ENCODE data around the gene FKBP9. TPM values are rescaled to one million over a fixed set of nuclear protein-coding genes. Genes with fewer than 3 reads are reported as not detected.

FKBP9 gene
- polyA plus RNA-seq, 2 of the 4 experiments (the other 2 are of a cell fraction), result 112 to 140 TPM

DNA sequence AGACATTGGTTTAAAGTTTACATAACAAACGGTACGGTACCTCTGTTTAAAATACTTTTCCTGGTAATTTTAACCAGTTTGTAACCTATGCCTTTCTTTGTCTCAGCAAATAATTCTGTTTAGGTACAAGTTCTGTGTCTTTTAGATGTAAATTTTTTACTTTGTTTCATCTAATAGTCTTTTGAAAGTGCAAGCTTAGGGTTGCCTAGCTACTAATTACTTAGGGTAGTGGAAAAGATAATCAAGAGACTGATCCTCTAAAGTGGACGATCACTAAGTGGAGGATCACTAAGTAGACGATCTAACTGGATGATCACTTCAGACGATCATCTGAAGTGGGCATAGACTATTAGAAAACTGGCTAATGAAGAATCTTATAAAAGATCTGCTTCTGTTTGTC lies 16.1 kb upstream of the FKBP9 start (continued):
- TF ChIP-seq, protein P1, sequence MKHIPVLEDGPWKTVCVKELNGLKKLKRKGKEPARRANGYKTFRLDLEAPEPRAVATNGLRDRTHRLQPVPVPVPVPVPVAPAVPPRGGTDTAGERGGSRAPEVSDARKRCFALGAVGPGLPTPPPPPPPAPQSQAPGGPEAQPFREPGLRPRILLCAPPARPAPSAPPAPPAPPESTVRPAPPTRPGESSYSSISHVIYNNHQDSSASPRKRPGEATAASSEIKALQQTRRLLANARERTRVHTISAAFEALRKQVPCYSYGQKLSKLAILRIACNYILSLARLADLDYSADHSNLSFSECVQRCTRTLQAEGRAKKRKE (CRISPR knock-in tag; IDR thresholded peaks at IDR 0.05; ENCODE audit: low read depth), result no peak
- TF ChIP-seq, protein P2, sequence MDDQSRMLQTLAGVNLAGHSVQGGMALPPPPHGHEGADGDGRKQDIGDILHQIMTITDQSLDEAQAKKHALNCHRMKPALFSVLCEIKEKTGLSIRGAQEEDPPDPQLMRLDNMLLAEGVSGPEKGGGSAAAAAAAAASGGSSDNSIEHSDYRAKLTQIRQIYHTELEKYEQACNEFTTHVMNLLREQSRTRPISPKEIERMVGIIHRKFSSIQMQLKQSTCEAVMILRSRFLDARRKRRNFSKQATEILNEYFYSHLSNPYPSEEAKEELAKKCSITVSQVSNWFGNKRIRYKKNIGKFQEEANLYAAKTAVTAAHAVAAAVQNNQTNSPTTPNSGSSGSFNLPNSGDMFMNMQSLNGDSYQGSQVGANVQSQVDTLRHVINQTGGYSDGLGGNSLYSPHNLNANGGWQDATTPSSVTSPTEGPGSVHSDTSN (IDR thresholded peaks at IDR 0.05), result no peak

DNA sequence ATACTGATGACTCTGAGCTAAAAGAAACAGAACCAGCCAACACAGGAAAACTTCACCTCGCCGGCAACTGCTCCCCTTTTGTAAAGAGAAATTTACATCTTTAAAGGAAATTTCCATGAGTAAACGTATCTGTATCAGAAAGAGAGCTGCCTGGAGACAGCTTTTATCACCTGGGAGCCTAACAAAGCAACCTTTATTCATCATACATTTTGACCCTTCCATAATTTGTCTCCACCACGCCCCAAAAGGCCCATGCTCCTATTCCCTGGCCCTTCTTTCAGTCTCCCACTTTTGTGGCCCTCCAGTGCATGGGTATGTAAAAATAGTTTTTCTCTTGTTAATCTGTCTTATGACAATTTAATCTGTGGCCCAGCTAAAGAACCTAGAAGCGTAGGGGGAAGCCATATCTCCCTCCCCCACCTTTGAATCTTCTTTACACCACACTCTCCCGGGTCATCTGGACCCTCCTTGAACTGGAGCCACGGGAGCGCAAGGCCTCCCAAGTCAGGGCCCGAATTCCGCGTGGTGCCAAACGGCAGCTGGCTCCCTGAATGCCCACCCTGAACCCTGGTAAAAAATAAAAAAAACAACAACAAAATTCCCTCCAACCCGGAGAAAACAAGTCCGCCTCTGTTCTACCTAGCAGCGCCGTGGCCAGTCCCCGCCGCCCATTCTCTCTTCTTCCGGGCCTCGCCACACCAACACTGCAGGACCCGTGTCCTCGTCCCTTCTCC lies 15.4 kb upstream of the FKBP9 start:
- FAIRE-seq (no peak), ATAC-seq (peak; percentile 26 to 65; a peak in 5 of 6 replicates), DNase-seq (ENCODE audit: low read depth in 1 of 2, low spot score in 1 of 2) (no peak)
- peak overlapping the region; percentile 70 for H3K4me2 ChIP-seq
- CTCF ChIA-PET, result interaction anchor here (0.9 to 1.7 kb wide), 8 partner anchors 8 to 248 kb away, joined by 3 to 10 read pairs (median 4); partner anchors contain the start of gene FKBP9
- H3K4me3 ChIP-seq, result peak overlapping the region; percentile 84
- no peak for TF ChIP-seq PHF8 (IDR thresholded peaks at IDR 0.05; ENCODE audit: borderline replicate concordance, low read depth)
- TF ChIP-seq CHD2 (IDR thresholded peaks at IDR 0.05; ENCODE audit: low read length, partially characterized antibody), result no peak
- no peak for TF ChIP-seq ESRRA (IDR thresholded peaks at IDR 0.05; ENCODE audit: borderline replicate concordance, low read length)
- no peak for TF ChIP-seq POLR2AphosphoS2 (conservative IDR thresholded peaks at IDR 0.05; ENCODE audit: low read length)
- TF ChIP-seq CEBPB (IDR thresholded peaks at IDR 0.05), result no peak
- TF ChIP-seq, protein P3, sequence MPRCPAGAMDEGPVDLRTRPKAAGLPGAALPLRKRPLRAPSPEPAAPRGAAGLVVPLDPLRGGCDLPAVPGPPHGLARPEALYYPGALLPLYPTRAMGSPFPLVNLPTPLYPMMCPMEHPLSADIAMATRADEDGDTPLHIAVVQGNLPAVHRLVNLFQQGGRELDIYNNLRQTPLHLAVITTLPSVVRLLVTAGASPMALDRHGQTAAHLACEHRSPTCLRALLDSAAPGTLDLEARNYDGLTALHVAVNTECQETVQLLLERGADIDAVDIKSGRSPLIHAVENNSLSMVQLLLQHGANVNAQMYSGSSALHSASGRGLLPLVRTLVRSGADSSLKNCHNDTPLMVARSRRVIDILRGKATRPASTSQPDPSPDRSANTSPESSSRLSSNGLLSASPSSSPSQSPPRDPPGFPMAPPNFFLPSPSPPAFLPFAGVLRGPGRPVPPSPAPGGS (IDR thresholded peaks at IDR 0.05), result no peak
- no peak for TF ChIP-seq HOXA7 (CRISPR knock-in tag; IDR thresholded peaks at IDR 0.05)
- TF ChIP-seq, protein P4, sequence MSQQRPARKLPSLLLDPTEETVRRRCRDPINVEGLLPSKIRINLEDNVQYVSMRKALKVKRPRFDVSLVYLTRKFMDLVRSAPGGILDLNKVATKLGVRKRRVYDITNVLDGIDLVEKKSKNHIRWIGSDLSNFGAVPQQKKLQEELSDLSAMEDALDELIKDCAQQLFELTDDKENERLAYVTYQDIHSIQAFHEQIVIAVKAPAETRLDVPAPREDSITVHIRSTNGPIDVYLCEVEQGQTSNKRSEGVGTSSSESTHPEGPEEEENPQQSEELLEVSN (IDR thresholded peaks at IDR 0.05; ENCODE audit: borderline replicate concordance, low read depth), result no peak
- H3K27ac ChIP-seq, result peak overlapping the region; percentile 96 to 98
- POLR2A ChIA-PET, result interaction anchor here (1.4 to 1.7 kb wide), 3 partner anchors 15 to 51 kb away, joined by 4 to 9 read pairs (median 4); partner anchors contain the start of genes FKBP9 and KBTBD2
- H3K9me3 ChIP-seq, result peaks cover 7% of the 10 kb centered on the region; the same call in 1 of the 3 replicates
- H3K4me1 ChIP-seq, result peaks cover 8% of the 10 kb centered on the region; the same call in 1 of the 3 replicates
- WGBS (ENCODE audit: missing lambda C conversion rate), result 9% methylated on average over 22 of the region's 22 CpGs

DNA sequence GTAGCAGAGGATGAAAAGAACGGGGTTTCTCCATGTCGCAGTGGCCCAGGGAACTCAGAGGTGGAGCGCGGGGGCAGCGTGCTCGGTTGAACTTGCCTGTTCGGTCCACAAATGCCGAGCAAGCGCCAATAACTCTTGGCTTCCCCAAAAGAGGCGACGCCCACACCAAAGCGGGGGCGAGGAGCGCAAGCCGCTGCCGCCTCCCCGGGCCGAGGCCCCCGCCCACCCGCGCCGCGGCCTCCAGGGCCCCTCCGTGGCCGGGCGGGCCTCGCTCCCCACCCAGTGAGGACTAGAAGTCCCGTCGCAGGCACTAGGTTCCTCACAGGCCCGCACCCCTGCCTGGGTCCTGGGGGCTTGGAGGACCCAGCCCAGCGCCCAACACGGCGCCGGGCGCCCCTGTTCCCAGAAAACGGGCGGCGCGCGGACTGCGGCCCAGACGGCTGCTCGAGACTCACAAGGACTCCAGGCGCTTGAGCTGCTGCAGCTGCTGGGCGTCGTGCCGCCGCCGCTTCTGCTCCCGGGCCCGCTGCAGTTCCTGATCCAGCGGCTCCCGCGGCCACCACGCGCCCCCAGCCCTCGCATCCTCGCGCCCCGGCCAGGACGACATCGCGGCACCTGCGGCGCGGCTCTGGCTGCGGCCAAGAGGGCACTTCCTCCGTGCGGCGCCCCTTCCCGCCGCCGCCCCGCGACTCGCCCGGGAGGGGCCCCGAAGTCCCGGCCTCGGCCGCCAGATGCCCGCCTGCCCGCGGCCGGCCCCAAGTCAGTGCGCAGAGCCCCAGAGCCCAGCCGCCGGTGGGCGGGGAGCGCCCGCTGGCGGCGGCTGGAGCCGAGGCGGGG lies 14.6 kb upstream of the FKBP9 start:
- peaks cover 7% of the 10 kb centered on the region; the same call in 1 of the 3 replicates for H3K9me3 ChIP-seq
- peak; percentile 96 to 97 for ATAC-seq
- CTCF ChIA-PET, result interaction anchor here (0.5 to 1.7 kb wide), 23 partner anchors 9 to 1565 kb away, joined by 3 to 10 read pairs (median 4); partner anchors contain the start of genes AVL9, FKBP9 and NT5C3A
- H3K4me2 ChIP-seq, result peak overlapping the region; percentile 70
- H3K4me1 ChIP-seq, result peaks cover 2% of the 10 kb centered on the region; the same call in 1 of the 3 replicates
- DNase-seq (ENCODE audit: low read depth in 1 of 2, low spot score in 1 of 2), result peak; percentile 81 to 89
- H3K4me3 ChIP-seq, result peak overlapping the region; percentile 84
- no peak for FAIRE-seq
- POLR2A ChIA-PET, result interaction anchor here (0.5 to 1.7 kb wide), 6 partner anchors 14 to 447 kb away, joined by 3 to 18 read pairs (median 4); partner anchors contain the start of genes AVL9, FKBP9 and NT5C3A
- H3K27ac ChIP-seq, result peak overlapping the region; percentile 96 to 98
- 20% methylated on average over 1 of the region's 95 CpGs for WGBS (ENCODE audit: missing lambda C conversion rate)
- TF ChIP-seq FOSL2 (IDR thresholded peaks at IDR 0.05) (no peak), FOSL2 (CRISPR knock-in tag; IDR thresholded peaks at IDR 0.05) (no peak), NPAS2 (CRISPR knock-in tag; IDR thresholded peaks at IDR 0.05; ENCODE audit: borderline replicate concordance) (no peak), ZC3H11A (IDR thresholded peaks at IDR 0.05) (no peak), MAFK (IDR thresholded peaks at IDR 0.05; ENCODE audit: partially characterized antibody) (no peak), JUNB (IDR thresholded peaks at IDR 0.05) (no peak), SREBF2 (IDR thresholded peaks at IDR 0.05) (no peak), HDAC2 (IDR thresholded peaks at IDR 0.05) (no peak), KDM1A (IDR thresholded peaks at IDR 0.05; ENCODE audit: low read depth) (no peak), CBX8 (IDR thresholded peaks at IDR 0.05) (no peak), MAZ (IDR thresholded peaks at IDR 0.05; ENCODE audit: borderline replicate concordance, low read depth, low read length) (no peak)
- TF ChIP-seq, protein P1 (CRISPR knock-in tag; IDR thresholded peaks at IDR 0.05; ENCODE audit: low read depth), result no peak
- TF ChIP-seq, protein P5, sequence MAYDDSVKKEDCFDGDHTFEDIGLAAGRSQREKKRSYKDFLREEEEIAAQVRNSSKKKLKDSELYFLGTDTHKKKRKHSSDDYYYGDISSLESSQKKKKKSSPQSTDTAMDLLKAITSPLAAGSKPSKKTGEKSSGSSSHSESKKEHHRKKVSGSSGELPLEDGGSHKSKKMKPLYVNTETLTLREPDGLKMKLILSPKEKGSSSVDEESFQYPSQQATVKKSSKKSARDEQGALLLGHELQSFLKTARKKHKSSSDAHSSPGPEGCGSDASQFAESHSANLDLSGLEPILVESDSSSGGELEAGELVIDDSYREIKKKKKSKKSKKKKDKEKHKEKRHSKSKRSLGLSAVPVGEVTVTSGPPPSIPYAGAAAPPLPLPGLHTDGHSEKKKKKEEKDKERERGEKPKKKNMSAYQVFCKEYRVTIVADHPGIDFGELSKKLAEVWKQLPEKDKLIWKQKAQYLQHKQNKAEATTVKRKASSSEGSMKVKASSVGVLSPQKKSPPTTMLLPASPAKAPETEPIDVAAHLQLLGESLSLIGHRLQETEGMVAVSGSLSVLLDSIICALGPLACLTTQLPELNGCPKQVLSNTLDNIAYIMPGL (CRISPR knock-in tag; IDR thresholded peaks at IDR 0.05; ENCODE audit: borderline replicate concordance), result no peak
- TF ChIP-seq, protein P6, sequence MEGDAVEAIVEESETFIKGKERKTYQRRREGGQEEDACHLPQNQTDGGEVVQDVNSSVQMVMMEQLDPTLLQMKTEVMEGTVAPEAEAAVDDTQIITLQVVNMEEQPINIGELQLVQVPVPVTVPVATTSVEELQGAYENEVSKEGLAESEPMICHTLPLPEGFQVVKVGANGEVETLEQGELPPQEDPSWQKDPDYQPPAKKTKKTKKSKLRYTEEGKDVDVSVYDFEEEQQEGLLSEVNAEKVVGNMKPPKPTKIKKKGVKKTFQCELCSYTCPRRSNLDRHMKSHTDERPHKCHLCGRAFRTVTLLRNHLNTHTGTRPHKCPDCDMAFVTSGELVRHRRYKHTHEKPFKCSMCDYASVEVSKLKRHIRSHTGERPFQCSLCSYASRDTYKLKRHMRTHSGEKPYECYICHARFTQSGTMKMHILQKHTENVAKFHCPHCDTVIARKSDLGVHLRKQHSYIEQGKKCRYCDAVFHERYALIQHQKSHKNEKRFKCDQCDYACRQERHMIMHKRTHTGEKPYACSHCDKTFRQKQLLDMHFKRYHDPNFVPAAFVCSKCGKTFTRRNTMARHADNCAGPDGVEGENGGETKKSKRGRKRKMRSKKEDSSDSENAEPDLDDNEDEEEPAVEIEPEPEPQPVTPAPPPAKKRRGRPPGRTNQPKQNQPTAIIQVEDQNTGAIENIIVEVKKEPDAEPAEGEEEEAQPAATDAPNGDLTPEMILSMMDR (IDR thresholded peaks at IDR 0.05), result peak; percentile 74
